GM06990 (cell line): ENCODE measurements around the gene E2F2.
A peak's percentile ranks its signal among the peaks of the same experiment; 100 is the strongest.

Experiments used
- DNase-seq: peaks from one replicate; pipeline ENCODE4 v3.0.0-alpha.2; 2011; ENCODE audit not compliant: insufficient read length; ENCODE audit errors: extremely low read depth
- H3K27me3 ChIP-seq: replicated peaks from 2 replicates; pipeline ENCODE4 v1.6.0; 2011; ENCODE audit warnings: low read length; ENCODE audit not compliant: control insufficient read depth, insufficient read depth
- H3K36me3 ChIP-seq: 2 replicates; pipeline ENCODE4 v1.5.1; 2011; ENCODE audit warnings: low read length; ENCODE audit not compliant: control insufficient read depth, insufficient read depth
- H3K4me3 ChIP-seq: replicated peaks from 2 replicates; pipeline ENCODE4 v1.5.1; 2011; ENCODE audit warnings: low read depth, mild to moderate bottlenecking, control low read depth, low read length
- CTCF ChIP-seq: IDR thresholded peaks from 2 replicates; pipeline ENCODE4 v1.5.1; 2011; ENCODE audit warnings: low read length, control low read depth, mild to moderate bottlenecking, inconsistent platforms; ENCODE audit not compliant: insufficient read depth, poor library complexity, severe bottlenecking

Gene E2F2

GRCh38 chr1:23481904-23482303, 49.1 kb downstream of the E2F2 start:
- DNase-seq, result no peak
- no peak overlapping the region for H3K4me3 ChIP-seq
- H3K27me3 ChIP-seq, result peaks cover 4% of the 10 kb centered on the region
- no peaks in the 10 kb centered on the region for H3K36me3 ChIP-seq
- TF ChIP-seq CTCF, result no peak

- TF ChIP-seq CTCF, result no peak
- Histone ChIP-seq H3K36me3 (no peaks in the 10 kb centered on the region), H3K4me3 (no peak overlapping the region), H3K27me3 (peaks cover 4% of the 10 kb centered on the region)
- DNase-seq, result no peak
These were observed 49.9 kb downstream of the E2F2 start for GRCh38 chr1:23481026-23481597.

GRCh38 chr1:23480187-23481025, 50.6 kb downstream of the E2F2 start:
- H3K36me3 ChIP-seq, result no peaks in the 10 kb centered on the region
- no peak overlapping the region for H3K4me3 ChIP-seq
- no peak for TF ChIP-seq CTCF
- DNase-seq, result peak; percentile 26
- peaks cover 4% of the 10 kb centered on the region for H3K27me3 ChIP-seq

GRCh38 chr1:23479666-23479941, 51.4 kb downstream of the E2F2 start:
- TF ChIP-seq CTCF, result no peak
- no peak for DNase-seq
- H3K4me3 ChIP-seq, result no peak overlapping the region
- H3K36me3 ChIP-seq, result no peaks in the 10 kb centered on the region
- H3K27me3 ChIP-seq, result peaks cover 3% of the 10 kb centered on the region

- TF ChIP-seq CTCF, result no peak
- Histone ChIP-seq H3K27me3 (peaks cover 3% of the 10 kb centered on the region), H3K36me3 (no peaks in the 10 kb centered on the region), H3K4me3 (no peak overlapping the region)
- DNase-seq, result no peak
These were observed 52.0 kb downstream of the E2F2 start for GRCh38 chr1:23478896-23479665.
